ENCODE results near the gene SPSB1. TPM values are rescaled to one million over a fixed set of nuclear protein-coding genes. Genes with fewer than 3 reads are reported as not detected.

Gene SPSB1
- total and polyA plus RNA-seq, 2 donors from 2014 or later = 12.7 to 25.9 TPM

Other genes starting within 250 kb of the SPSB1 start
- 6.4 TPM for gene SLC2A5, start 223.3 kb upstream of the SPSB1 start, total RNA-seq
- gene SLC2A5, start 223.3 kb upstream of the SPSB1 start, polyA plus RNA-seq (ENCODE audit: insufficient read depth, low read depth, low replicate concordance) = 9.0 TPM
- 9.1 TPM for gene GPR157, start 163.8 kb upstream of the SPSB1 start, total RNA-seq
- gene GPR157, start 163.8 kb upstream of the SPSB1 start, polyA plus RNA-seq (ENCODE audit: insufficient read depth, low read depth, low replicate concordance) = 3.2 TPM
- 64.3 TPM for gene H6PD, start 58.1 kb upstream of the SPSB1 start, total RNA-seq
- 5.7 TPM for gene H6PD, start 58.1 kb upstream of the SPSB1 start, polyA plus RNA-seq (ENCODE audit: insufficient read depth, low read depth, low replicate concordance)
- gene SLC25A33, start 246.6 kb downstream of the SPSB1 start, total RNA-seq = 3.8 TPM
- 11.3 TPM for gene SLC25A33, start 246.6 kb downstream of the SPSB1 start, polyA plus RNA-seq (ENCODE audit: insufficient read depth, low read depth, low replicate concordance)

All from kidney (tissue), 2 donors.